GM12878 (cell line): ENCODE data around the gene LRRC2. TPM values are rescaled to one million over a fixed set of nuclear protein-coding genes. Genes with fewer than 3 reads are reported as not detected.

Source experiments
- ATAC-seq: fragments of 200-7000 bp; cut with Tn5 transposase; 3 replicates; pipeline ENCODE4 v1.9.1; 2020; ENCODE audit warnings: mild to moderate bottlenecking, moderate library complexity
- BruUV-seq: library from RNA; stranded (reverse); fragments of 400-500 nt; replicated peaks from 2 replicates; lab custom pipeline; 2021; lab: Mats Ljungman, UMichigan
- CTCF ChIA-PET: fragments of 300-600 bp; sonication (Branson Sonifier 250); formaldehyde crosslinking; extraction: SDS; loops from one replicate; lab custom pipeline; 2021; ENCODE audit warnings: inconsistent platforms; lab: Yijun Ruan, JAX
- POLR2A ChIA-PET: fragments of 350-600 bp; formaldehyde crosslinking; extraction: SDS; loops from one replicate; lab custom pipeline; 2021; ENCODE audit warnings: inconsistent platforms; lab: Charles Lee
- RAD21 ChIA-PET: fragments of 300-600 bp; sonication (Branson Sonifier 250); formaldehyde crosslinking; loops from one replicate; lab custom pipeline; 2023; ENCODE audit warnings: antibody characterized with exemption; ENCODE audit not compliant: unreplicated experiment; lab: Charles Lee
- SMC1A ChIA-PET: fragments of 300-600 bp; sonication (Branson Sonifier 250); formaldehyde crosslinking; loops from one replicate; lab custom pipeline; 2023; ENCODE audit not compliant: unreplicated experiment, uncharacterized antibody; lab: Charles Lee
- DNase-seq: peaks from one replicate; pipeline ENCODE4 v3.0.0-alpha.2; 2011; ENCODE audit warnings: low read depth, low spot score
- FAIRE-seq: peaks from 3 replicates; lab custom pipeline; 2011; peaks lifted over from hg19 to GRCh38; lab: Jason Lieb, UNC
- H2AFZ ChIP-seq: 2 replicates; pipeline ENCODE4 v1.6.0; 2011; ENCODE audit warnings: low read depth, low read length, control low read depth; ENCODE audit not compliant: control insufficient read depth
- H3K27ac ChIP-seq: 2 replicates; pipeline ENCODE4 v1.5.1; 2011; ENCODE audit warnings: control low read depth; ENCODE audit not compliant: control insufficient read depth, insufficient read depth
- H3K27me3 ChIP-seq, 2 experiments: replicated peaks in 1 of 2; 2 replicates each; pipeline versions ENCODE4 v1.6.0 to v1.6.1; 2011; ENCODE audit warnings: low read length in 1 of 2; ENCODE audit not compliant: control insufficient read depth in 2 of 2, insufficient read depth in 2 of 2
- H3K36me3 ChIP-seq, 2 experiments: 2 replicates each; pipeline ENCODE4 v1.5.1; 2011; ENCODE audit warnings: low read length in 1 of 2; ENCODE audit not compliant: control insufficient read depth in 2 of 2, insufficient read depth in 2 of 2
- H3K4me1 ChIP-seq: 2 replicates; pipeline ENCODE4 v1.6.1; 2011; ENCODE audit warnings: mild to moderate bottlenecking, low read length, moderate library complexity, mixed read lengths; ENCODE audit not compliant: control insufficient read depth, insufficient read depth
- H3K4me2 ChIP-seq: 2 replicates; pipeline ENCODE4 v1.6.0; 2011; ENCODE audit warnings: control low read depth; ENCODE audit not compliant: control insufficient read depth, insufficient read depth
- H3K4me3 ChIP-seq: fragments of 200-600 bp; sonication (generic); 2 replicates; pipeline ENCODE4 v1.5.1; 2016
- H3K79me2 ChIP-seq: 2 replicates; pipeline ENCODE4 v1.6.0; 2011; ENCODE audit warnings: low read length; ENCODE audit not compliant: control insufficient read depth, insufficient read depth
- H3K9ac ChIP-seq: 2 replicates; pipeline ENCODE4 v1.8.0; 2011; ENCODE audit warnings: low read length, control low read depth, mixed read lengths; ENCODE audit not compliant: control insufficient read depth, insufficient read depth
- H3K9me3 ChIP-seq: replicated peaks from 3 replicates; pipeline ENCODE4 v1.5.1; 2011; ENCODE audit warnings: mild to moderate bottlenecking, low read length; ENCODE audit not compliant: control insufficient read depth, insufficient read depth
- H4K20me1 ChIP-seq: 2 replicates; pipeline ENCODE4 v1.6.0; 2011; ENCODE audit not compliant: control insufficient read depth, insufficient read depth
- BACH1 ChIP-seq: fragments of 450-650 bp; IDR thresholded peaks from 2 replicates; pipeline ENCODE4 v1.6.1; 2017; ENCODE audit warnings: mild to moderate bottlenecking, borderline replicate concordance
- FOS ChIP-seq: IDR thresholded peaks from 3 replicates; pipeline ENCODE4 v1.6.1; 2011; ENCODE audit warnings: borderline replicate concordance; ENCODE audit not compliant: insufficient read length; ENCODE audit errors: extremely low read depth
- FOXK2 ChIP-seq: fragments of 450-650 bp; IDR thresholded peaks from 2 replicates; pipeline ENCODE4 v1.6.1; 2017; ENCODE audit warnings: mild to moderate bottlenecking, moderate library complexity
- HDAC6 ChIP-seq: fragments of 200-600 bp; sonication (generic); IDR thresholded peaks from one replicate; pipeline ENCODE4 v1.8.0; 2017; ENCODE audit warnings: antibody characterized with exemption; ENCODE audit not compliant: unreplicated experiment
- PAX5 ChIP-seq: IDR thresholded peaks from 2 replicates; pipeline ENCODE4 v1.6.1; 2011; ENCODE audit warnings: low read depth, low read length, borderline replicate concordance
- SMAD5 ChIP-seq: IDR thresholded peaks from 2 replicates; pipeline ENCODE4 v1.6.1; 2016; ENCODE audit warnings: antibody characterized with exemption, low read depth
- WGBS: methylation state at CpG from one replicate; pipeline ENCODE4 v1.1.6; 2016; ENCODE audit warnings: low lambda C conversion rate; ENCODE audit not compliant: insufficient replicate concordance, insufficient coverage; ENCODE audit errors: missing lambda C conversion rate; 5-methylcytosine and 5-hydroxymethylcytosine counted together
- in situ Hi-C: fragments of 300-500 bp; cut with MboI; formaldehyde crosslinking; loops from 9 replicates; pipeline ENCODE4 v1.14.3; 2018; ENCODE audit warnings: mixed read lengths
- intact Hi-C: fragments of 100-400 bp; cut with micrococcal nuclease; formaldehyde crosslinking; loops from one replicate; pipeline ENCODE4 v1.14.2; 2022; ENCODE audit not compliant: unreplicated experiment
- polyA plus RNA-seq, 11 experiments: library from polyadenylated mRNA; depleted of rRNA in 4 of 11; unstranded in 6 of 11; stranded (reverse) in 5 of 11; fragments of >200 nt; fragmentation: Nextera tagmentation in 4 of 11; fragmentation: Illumina TruSeq in 1 of 11; extraction: Ambion mirVana in 4 of 11; extraction: Trizol in 1 of 11; gene quantifications; 1 replicate in 1 of 11; 2 replicates in 10 of 11; pipeline versions ENCODE4 v1.2.1 to v1.2.3, GENCODE V29; 2011 to 2016; ENCODE audit warnings: inconsistent platforms in 2 of 11, missing spikeins in 2 of 11, low read depth in 1 of 11
- total RNA-seq, 4 experiments: library from RNA; depleted of rRNA in 3 of 4; stranded (reverse); fragments of >200 nt in 3 of 4; fragmentation: Illumina TruSeq in 1 of 4; extraction: Trizol in 1 of 4; gene quantifications; 2 replicates each; pipeline versions ENCODE4 v1.2.1 to v1.2.3, GENCODE V29; 2013 to 2021
- TF ChIP-seq, protein P1 (sequence below): fragments of 450-650 bp; IDR thresholded peaks from 2 replicates; pipeline ENCODE4 v1.6.1; 2017; ENCODE audit warnings: mild to moderate bottlenecking
- TF ChIP-seq, protein P2 (sequence below): fragments of 450-650 bp; IDR thresholded peaks from 2 replicates; pipeline ENCODE4 v1.6.1; 2017; ENCODE audit warnings: mild to moderate bottlenecking, moderate library complexity

The LRRC2 gene
- total and polyA plus RNA-seq, 10 of the 15 experiments (the other 5 are each of a cell fraction or from before 2014, with no cell fraction given): not detected

DNA sequence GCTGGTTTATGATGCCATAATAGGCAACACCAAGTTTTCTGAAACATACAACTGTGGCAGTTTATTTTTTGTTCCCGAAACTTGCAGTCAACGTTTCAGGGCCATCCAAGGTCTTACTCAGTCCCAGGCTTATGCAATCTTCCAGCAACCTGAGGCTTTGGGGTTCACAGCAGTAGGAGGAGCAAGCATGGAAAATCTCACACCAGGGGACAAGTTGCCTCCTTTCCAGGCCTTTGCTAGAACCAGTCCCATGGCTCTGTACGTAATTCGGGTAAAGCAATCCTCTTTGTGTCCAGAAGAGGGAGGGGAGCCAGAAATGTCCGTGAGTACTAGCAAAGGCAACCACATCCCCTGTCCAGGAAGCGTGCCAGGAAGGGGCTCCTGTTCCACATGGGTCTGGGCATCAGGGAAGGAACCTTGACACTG, 41.5 kb upstream of the LRRC2 start:
- BruUV-seq: no TSS peak
- Histone ChIP-seq H4K20me1 (no peaks in the 10 kb centered on the region), H3K27me3 (peaks cover 2% of the 10 kb centered on the region in 2 experiments; a peak in 2 of 4 replicates), H3K4me1 (no peaks in the 10 kb centered on the region), H2AFZ (no peak overlapping the region), H3K4me3 (no peak overlapping the region), H3K9ac (no peak overlapping the region), H3K9me3 (no peaks in the 10 kb centered on the region), H3K36me3 (no peaks in the 10 kb centered on the region), H3K79me2 (no peaks in the 10 kb centered on the region), H3K4me2 (no peak overlapping the region), H3K27ac (no peak overlapping the region)
- intact Hi-C loops: no loop called here
- ChIA-PET SMC1A (interaction anchor here (0.7 kb wide), 1 partner anchor 119 kb away, joined by 3 read pairs; no protein-coding TSS in a partner anchor), POLR2A (no interaction called here), RAD21 (no interaction called here), CTCF (interaction anchor here (1.6 kb wide), 1 partner anchor 119 kb away, joined by 7 read pairs; no protein-coding TSS in a partner anchor)
- in situ Hi-C loops: no loop called here
- DNase-seq (no peak), FAIRE-seq (no peak), ATAC-seq (no peak)
- no peak for TF ChIP-seq HDAC6
- TF ChIP-seq, protein P1, sequence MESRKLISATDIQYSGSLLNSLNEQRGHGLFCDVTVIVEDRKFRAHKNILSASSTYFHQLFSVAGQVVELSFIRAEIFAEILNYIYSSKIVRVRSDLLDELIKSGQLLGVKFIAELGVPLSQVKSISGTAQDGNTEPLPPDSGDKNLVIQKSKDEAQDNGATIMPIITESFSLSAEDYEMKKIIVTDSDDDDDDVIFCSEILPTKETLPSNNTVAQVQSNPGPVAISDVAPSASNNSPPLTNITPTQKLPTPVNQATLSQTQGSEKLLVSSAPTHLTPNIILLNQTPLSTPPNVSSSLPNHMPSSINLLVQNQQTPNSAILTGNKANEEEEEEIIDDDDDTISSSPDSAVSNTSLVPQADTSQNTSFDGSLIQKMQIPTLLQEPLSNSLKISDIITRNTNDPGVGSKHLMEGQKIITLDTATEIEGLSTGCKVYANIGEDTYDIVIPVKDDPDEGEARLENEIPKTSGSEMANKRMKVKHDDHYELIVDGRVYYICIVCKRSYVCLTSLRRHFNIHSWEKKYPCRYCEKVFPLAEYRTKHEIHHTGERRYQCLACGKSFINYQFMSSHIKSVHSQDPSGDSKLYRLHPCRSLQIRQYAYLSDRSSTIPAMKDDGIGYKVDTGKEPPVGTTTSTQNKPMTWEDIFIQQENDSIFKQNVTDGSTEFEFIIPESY: no peak
- no peak for TF ChIP-seq PAX5
- 40% methylated on average over 6 of the region's 6 CpGs for WGBS

DNA sequence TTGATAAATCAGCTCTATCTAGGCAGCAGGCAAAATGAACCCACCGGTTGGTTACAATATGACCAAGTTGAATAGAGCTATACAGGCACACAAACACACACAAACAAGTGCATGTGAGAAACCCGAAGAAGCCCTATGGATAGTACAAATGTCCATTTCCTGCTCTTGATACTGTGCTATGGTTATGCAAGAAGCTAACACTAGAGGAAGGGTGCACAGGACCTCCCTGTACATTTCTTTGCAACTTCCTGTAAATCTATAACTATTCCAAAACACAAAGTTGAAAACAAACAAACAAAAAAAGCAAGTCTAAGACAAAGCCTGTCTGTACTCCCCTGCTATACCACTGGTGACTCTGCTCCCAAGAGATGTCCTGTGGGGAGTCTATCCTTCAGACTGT, 38.0 kb upstream of the LRRC2 start:
- BruUV-seq: no TSS peak
- TF ChIP-seq SMAD5 (no peak), BACH1 (no peak), FOXK2 (no peak), FOS (no peak)
- TF ChIP-seq, protein P2, sequence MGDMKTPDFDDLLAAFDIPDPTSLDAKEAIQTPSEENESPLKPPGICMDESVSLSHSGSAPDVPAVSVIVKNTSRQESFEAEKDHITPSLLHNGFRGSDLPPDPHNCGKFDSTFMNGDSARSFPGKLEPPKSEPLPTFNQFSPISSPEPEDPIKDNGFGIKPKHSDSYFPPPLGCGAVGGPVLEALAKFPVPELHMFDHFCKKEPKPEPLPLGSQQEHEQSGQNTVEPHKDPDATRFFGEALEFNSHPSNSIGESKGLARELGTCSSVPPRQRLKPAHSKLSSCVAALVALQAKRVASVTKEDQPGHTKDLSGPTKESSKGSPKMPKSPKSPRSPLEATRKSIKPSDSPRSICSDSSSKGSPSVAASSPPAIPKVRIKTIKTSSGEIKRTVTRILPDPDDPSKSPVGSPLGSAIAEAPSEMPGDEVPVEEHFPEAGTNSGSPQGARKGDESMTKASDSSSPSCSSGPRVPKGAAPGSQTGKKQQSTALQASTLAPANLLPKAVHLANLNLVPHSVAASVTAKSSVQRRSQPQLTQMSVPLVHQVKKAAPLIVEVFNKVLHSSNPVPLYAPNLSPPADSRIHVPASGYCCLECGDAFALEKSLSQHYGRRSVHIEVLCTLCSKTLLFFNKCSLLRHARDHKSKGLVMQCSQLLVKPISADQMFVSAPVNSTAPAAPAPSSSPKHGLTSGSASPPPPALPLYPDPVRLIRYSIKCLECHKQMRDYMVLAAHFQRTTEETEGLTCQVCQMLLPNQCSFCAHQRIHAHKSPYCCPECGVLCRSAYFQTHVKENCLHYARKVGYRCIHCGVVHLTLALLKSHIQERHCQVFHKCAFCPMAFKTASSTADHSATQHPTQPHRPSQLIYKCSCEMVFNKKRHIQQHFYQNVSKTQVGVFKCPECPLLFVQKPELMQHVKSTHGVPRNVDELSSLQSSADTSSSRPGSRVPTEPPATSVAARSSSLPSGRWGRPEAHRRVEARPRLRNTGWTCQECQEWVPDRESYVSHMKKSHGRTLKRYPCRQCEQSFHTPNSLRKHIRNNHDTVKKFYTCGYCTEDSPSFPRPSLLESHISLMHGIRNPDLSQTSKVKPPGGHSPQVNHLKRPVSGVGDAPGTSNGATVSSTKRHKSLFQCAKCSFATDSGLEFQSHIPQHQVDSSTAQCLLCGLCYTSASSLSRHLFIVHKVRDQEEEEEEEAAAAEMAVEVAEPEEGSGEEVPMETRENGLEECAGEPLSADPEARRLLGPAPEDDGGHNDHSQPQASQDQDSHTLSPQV: no peak

More for the DNA sequence above, 38.0 kb upstream of the LRRC2 start:
- Histone ChIP-seq H3K4me2 (no peak overlapping the region), H3K4me3 (no peak overlapping the region), H3K36me3 (no peaks in the 10 kb centered on the region), H3K27me3 (peaks cover 2% of the 10 kb centered on the region in 2 experiments; a peak in 1 of 4 replicates), H3K9ac (no peak overlapping the region), H3K4me1 (no peaks in the 10 kb centered on the region), H3K27ac (no peak overlapping the region), H3K79me2 (no peaks in the 10 kb centered on the region), H3K9me3 (no peaks in the 10 kb centered on the region), H2AFZ (no peak overlapping the region), H4K20me1 (no peaks in the 10 kb centered on the region)
- DNase-seq (no peak), FAIRE-seq (no peak), ATAC-seq (no peak)
- WGBS: 65% methylated on average over 2 of the region's 2 CpGs
- ChIA-PET CTCF (no interaction called here), RAD21 (no interaction called here), POLR2A (interaction anchor here (1.0 kb wide), 1 partner anchor 90 kb away, joined by 3 read pairs; the partner anchor contains the start of gene ALS2CL), SMC1A (interaction anchor here (1.4 kb wide), 1 partner anchor 116 kb away, joined by 4 read pairs; no protein-coding TSS in a partner anchor)
- in situ Hi-C loops: no loop called here
- intact Hi-C loops: no loop called here
